GM19351 (cell line): ENCODE data around the gene ATG13.

Experiments
- ATAC-seq: cut with Tn5 transposase; IDR thresholded peaks from one replicate; pipeline ENCODE4 v1.9.1; 2021; ENCODE audit warnings: mild to moderate bottlenecking, moderate library complexity; ENCODE audit not compliant: unreplicated experiment

Gene ATG13

DNA sequence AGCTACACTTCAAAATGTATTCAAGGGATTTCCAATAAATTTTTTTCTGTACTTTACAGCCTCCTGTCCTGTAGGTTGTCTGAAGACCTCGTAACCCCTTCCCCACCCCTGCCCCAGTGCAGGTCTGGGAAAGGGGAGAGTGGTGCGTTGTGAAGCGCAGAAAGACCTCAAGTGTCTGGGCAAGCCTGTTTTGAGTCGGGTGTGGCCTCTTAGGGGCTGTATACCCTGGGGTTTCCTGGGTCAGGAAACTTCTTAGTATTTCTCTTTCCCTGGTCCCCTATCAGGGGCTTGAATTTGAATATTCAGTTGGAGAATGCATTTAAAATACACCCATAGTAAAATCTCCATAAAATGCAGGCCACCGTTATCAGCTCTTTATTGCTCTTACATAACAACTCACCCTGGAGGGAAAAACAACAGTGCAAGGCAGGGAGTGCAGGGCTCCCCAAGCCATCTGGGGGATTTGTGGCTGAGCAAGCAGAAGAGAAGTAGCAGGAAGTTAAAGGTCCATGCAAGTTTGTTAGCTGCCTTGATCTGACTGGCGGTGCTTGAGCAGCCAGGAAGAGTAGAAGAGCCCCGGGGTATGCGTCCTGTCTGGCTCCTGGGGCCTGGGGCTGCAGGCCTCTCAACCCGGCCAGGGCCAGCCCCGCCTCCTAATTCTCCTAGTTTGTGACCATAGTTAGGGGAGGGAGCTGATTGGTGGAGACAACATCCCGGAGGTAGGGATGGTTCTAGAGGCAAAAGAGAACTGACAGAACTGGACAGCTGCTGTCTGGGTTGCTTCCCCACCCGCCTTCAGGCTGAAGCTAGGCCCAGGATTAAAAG is 57.3 kb downstream of the ATG13 start:
- ATAC-seq = no peak

- no peak for ATAC-seq
Observed at GRCh38 chr11:46675288-46675851, 58.0 kb downstream of the ATG13 start.

DNA sequence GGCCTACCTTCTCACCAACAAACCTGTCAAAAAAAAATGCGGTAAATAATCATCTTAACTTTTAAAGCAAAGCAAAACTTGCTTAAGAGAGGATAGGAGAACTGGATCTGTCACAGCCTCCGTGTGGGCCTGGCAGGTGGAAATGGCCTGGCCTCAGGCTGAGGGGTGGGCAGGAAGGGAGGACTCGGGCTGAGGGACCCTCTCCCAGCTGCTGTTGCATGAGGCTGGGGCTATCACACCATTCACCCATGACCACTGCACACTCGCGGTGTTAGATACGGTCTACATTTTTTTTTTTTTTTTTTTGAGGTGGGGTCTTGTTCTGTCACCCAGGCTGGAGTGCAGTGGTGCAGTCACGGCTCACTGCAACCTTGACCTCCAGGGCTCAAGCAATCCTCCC is 58.6 kb downstream of the ATG13 start:
- ATAC-seq = no peak

- ATAC-seq = no peak
Observed at GRCh38 chr11:46676436-46677158, 59.2 kb downstream of the ATG13 start.

DNA sequence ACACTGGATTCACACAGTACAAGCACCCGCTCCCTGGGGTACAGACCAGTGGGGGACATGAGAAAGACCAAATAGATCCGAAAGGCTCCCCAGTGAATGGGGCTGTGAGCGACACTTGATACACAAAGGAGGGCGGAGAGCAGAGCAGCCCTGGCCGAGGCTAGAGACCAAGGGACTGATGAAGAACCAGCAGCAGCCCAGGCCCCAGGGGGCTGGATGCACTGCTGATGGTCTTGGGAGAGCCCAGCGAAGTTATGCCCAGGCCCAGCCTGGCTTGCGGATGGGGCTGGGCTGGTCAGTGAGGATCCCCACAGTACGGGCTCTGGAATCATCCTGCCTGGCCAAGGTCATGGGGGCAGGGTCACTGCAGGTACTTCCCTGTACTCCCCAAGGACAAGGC is 59.8 kb downstream of the ATG13 start:
- ATAC-seq = no peak

- no peak for ATAC-seq
Observed at GRCh38 chr11:46677991-46678740, 60.8 kb downstream of the ATG13 start.

DNA sequence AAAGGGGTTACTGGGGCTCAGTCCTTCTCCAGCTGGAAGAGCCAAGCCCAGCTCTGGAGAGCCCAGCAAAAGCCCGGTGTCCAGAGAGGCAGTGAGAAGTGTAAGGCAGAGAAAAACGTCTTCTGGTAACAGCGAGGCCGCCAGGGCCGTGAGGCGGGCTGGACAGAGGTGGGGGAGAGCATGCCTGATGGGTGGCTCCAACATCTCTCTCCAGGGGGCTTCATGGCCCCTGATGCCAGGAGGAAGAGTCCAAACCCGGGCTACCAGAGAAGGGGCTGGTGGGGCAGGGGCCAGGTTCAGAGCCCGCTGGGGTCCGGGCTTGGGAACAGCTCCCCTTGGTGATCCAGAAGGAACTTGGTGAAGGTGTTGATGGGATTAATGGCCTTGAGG is 61.4 kb downstream of the ATG13 start:
- ATAC-seq = no peak

GRCh38 chr11:46679241-46680163 is 62.1 kb downstream of the ATG13 start:
- ATAC-seq = no peak

GRCh38 chr11:46680164-46680760 is 62.9 kb downstream of the ATG13 start:
- no peak for ATAC-seq

DNA sequence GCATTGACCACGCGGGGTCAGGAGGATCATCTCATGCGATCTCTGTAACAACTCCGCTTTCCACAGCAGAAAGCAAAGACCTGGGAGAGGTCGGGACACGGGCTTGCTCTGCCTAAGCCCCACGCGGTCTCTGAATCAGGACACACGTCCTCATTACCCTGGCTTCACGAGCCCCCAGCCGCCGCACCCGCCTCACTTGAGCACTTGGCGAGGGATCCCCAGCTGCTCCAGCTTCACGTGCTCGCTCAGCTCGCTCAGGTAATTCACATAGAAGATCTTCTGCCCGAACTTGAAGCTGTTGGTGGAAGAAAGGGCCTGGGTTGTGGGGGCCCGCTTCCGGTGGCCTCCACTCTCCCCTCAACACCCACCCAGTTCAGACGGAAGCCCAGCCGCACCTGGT is 63.5 kb downstream of the ATG13 start:
- ATAC-seq = no peak

- ATAC-seq = no peak
Observed at GRCh38 chr11:46681814-46682213, 64.5 kb downstream of the ATG13 start.

- ATAC-seq = no peak
Observed at GRCh38 chr11:46682773-46683752, 65.7 kb downstream of the ATG13 start.

DNA sequence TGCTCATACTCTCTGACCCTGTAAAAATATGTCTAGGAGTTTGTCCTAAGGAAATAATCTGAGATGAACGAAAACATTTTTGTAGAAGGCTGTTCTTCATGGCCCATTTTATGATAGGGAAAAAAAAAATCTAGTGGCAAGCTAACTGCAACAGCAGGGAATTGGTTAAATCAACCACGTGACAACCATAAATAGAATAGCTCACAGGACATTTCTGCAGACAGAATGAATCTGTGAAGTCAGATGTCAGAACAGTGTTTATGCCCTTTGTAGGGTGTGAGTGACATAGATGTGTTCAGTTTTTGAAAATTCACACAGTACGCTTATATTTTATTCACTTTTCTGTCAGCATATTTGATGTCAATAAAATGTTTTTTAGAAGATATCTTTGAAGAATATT is 67.0 kb downstream of the ATG13 start:
- ATAC-seq = no peak

GRCh38 chr11:46686886-46687795 is 69.8 kb downstream of the ATG13 start:
- ATAC-seq = no peak

DNA sequence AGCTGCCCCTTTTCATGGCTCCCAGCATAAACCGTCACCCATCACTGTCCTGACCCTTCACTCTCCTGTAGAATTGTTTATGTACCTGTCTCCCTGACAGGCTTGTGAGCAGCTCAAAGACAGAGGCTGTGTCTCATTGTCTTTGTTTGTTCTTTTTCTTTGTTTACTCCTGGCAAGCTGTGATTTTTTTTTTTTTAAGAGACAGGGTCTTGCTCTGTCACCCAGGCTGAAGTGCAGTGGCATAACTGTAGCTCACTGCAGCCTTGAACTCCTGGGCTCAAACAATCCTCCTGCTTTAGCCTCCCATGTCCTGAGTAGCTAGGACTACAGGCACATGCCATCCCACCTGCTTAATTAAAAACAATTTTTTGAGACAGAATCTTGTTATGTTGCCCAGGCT is 73.3 kb downstream of the ATG13 start:
- ATAC-seq = no peak

DNA sequence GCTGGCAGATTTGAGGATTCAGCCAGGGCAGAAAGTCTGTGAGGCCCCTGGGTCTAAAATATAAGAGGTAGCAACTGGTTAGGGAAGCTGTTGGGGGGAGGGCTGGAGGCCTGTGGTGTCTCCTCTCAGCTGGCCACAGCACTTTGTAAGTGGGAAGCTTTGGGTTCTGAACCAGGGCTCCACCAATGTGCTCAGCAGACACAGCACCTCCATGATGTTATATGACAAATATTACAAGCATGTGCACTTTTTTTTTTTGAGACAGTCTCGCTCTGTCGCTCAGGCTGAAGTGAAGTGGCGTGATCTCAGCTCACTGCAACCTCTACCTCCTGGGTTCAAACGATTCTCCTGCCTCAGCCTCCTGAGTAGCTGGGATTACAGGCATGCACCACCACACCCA is 75.1 kb downstream of the ATG13 start:
- no peak for ATAC-seq

DNA sequence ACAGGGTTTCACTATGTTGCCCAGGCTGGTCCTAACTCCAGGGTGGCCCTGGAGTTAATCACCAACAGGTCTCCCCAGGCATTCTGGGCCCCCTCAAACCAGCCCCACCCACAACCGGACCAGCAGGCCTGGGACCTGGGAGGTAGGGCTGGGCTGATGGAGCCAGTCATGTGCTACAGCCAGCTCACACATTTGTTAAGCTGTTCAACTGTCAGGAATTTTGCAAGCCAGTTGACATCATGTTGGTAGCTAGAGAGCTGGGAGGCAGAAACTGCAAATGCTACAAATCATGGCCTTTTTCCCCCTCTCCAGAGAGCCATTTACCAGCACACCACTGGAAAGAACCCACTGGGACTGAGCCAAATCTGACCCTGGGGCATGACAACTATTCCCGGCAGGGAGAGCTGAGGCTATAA is 76.3 kb downstream of the ATG13 start:
- no peak for ATAC-seq

GRCh38 chr11:46694072-46694471 is 76.7 kb downstream of the ATG13 start:
- ATAC-seq = no peak
